Naive B cell (primary cell): ENCODE measurements around the gene WDR90. TPM values are rescaled to one million over a fixed set of nuclear protein-coding genes. Genes with fewer than 3 reads are reported as not detected.

Experiments used
- ATAC-seq, 2 donors: fragments of 150-1000 bp; cut with Tn5 transposase; 2 replicates each; pipeline ENCODE4 v1.10.0; 2021; ENCODE audit warnings: low read depth in 2 of 2, mild to moderate bottlenecking in 2 of 2, moderate library complexity in 2 of 2
- DNase-seq: peaks from one replicate; pipeline ENCODE4 v3.0.0; 2022
- H3K27ac Mint-ChIP-seq, 6 donors: one replicate each; pipeline ENCODE4 v1.8.0; 2020 to 2022; ENCODE audit warnings: mild to moderate bottlenecking in 6 of 6, mixed read lengths in 6 of 6, moderate library complexity in 5 of 6, inconsistent platforms in 2 of 6
- H3K27me3 Mint-ChIP-seq, 3 donors: one replicate each; pipeline ENCODE4 v1.8.0; 2021 to 2022; ENCODE audit warnings: mixed read lengths in 3 of 3, mild to moderate bottlenecking in 1 of 3
- H3K36me3 Mint-ChIP-seq, 2 donors: one replicate each; pipeline ENCODE4 v1.8.0; 2020 to 2022; ENCODE audit warnings: mixed read lengths in 2 of 2, inconsistent platforms in 1 of 2, mild to moderate bottlenecking in 1 of 2
- H3K4me1 Mint-ChIP-seq, 3 donors: one replicate each; pipeline ENCODE4 v1.8.0; 2020 to 2022; ENCODE audit warnings: mixed read lengths in 3 of 3, inconsistent platforms in 1 of 3, mild to moderate bottlenecking in 1 of 3, moderate library complexity in 1 of 3
- H3K4me3 Mint-ChIP-seq, 8 donors: one replicate each; pipeline ENCODE4 v1.8.0; 2020 to 2022; ENCODE audit warnings: mild to moderate bottlenecking in 8 of 8, mixed read lengths in 8 of 8, moderate library complexity in 8 of 8, inconsistent platforms in 2 of 8
- H3K9me3 Mint-ChIP-seq, 7 donors: one replicate each; pipeline ENCODE4 v1.8.0; 2020 to 2022; ENCODE audit warnings: mixed read lengths in 7 of 7, mild to moderate bottlenecking in 5 of 7, inconsistent platforms in 2 of 7, moderate library complexity in 1 of 7
- polyA plus RNA-seq, 6 donors: library from polyadenylated mRNA; unstranded; fragments of 300-500 nt; fragmentation: Illumina TruSeq; gene quantifications; one replicate each; pipeline ENCODE4 v1.2.3, GENCODE V29; 2021; ENCODE audit warnings: low read depth in 6 of 6

The WDR90 gene
- polyA plus RNA-seq, 6 donors from 2014 or later = 0.75 to 2.3 (median 0.90) TPM; not detected in 1

GRCh38 chr16:667113-667779 is 18.1 kb downstream of the WDR90 start:
- Mint-ChIP-seq H3K27ac (peak overlapping the region in 4 of 6 donors; percentile 24 to 95 (median 67)), H3K4me3 (peak overlapping the region; percentile 79 to 92 (median 82)), H3K9me3 (no peaks in the 10 kb centered on the region), H3K27me3 (no peaks in the 10 kb centered on the region), H3K4me1 (peaks cover 6 to 8% (median 7%) of the 10 kb centered on the region in 3 donors), H3K36me3 (no peaks in the 10 kb centered on the region)
- DNase-seq (no peak), ATAC-seq (no peak)

DNA sequence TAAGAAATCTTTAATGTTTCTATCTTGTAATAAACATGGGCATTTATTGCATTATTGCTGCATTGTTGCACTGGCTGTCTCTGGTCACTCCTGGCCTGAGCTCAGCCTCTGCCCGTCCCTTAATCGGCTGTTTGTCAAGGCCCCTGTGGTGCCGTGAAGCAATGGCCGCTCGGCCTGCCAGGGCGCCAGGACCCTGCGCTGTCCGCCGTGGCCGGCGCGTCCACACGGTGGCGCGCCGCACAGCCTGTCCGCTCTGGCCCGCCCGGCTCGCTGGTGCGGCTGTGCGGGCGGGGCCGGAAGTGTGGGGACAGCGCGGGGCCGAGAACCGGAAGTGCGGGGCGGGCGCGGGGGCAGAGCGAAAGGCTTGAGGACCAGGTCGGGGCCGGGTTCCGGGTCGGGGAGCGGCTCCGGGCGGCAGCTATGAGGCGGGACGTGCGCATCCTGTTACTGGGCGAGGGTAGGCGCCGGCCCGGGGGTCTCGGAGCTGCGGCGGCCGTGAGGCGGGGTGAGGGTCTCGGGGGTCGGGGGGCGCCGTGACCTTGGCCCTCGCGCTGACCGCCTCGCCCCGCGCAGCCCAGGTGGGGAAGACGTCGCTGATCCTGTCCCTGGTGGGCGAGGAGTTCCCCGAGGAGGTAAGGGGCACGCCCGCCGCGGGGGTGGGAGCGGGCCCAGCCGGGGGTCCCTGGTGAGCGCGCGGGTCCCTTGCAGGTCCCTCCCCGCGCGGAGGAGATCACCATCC is 18.8 kb downstream of the WDR90 start, which contains the start of gene RHOT2:
Gene RHOT2 (plus strand): TSS at position 353 of the 739 bp plus-strand sequence. CDS start 68 bp downstream, at position 421.
- H3K4me1 Mint-ChIP-seq = peaks cover 6 to 8% (median 7%) of the 10 kb centered on the region in 3 donors
- DNase-seq (peak; percentile 95), ATAC-seq (peak; percentile 96 to 97)
- H3K27me3 Mint-ChIP-seq = no peaks in the 10 kb centered on the region
- H3K9me3 Mint-ChIP-seq = no peaks in the 10 kb centered on the region
- peak within 1 kb of the TSS in 5 of 6 donors; percentile 63 to 95 (median 71) for H3K27ac Mint-ChIP-seq
- H3K4me3 Mint-ChIP-seq = peak within 1 kb of the TSS; percentile 79 to 92 (median 82)
- no peaks in the 10 kb centered on the region for H3K36me3 Mint-ChIP-seq

DNA sequence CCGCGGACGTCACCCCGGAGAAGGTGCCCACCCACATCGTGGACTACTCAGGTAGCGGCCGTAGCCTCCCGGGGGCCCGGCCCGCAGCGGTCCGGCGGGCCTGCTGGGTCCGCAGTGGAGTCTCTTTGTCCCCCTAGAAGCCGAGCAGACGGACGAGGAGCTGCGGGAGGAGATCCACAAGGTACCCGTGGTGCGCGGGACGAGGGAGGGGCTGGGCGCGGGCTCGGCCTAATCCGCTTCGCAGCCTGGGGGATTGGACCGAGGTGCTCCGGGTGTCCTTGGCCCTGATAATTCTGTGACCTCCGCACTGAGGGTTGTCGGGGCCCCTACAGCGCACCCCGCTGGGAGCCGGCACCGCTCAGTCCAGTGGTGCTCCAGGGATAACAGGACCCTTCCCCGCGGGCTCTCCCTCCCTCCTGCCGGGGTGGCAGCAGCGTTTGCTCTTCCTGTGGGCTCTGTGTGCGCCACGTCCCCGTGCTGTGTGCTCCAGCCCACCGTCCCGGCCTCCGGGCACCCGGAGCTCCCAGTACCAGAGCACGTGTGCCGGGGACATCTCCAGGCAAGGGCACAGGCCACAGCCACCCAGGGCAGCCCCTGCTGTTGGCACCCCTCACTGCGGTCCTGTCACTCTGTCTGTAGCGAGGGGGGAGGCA is 19.5 kb downstream of the WDR90 start:
- peak overlapping the region; percentile 51 to 90 (median 76) for H3K4me3 Mint-ChIP-seq
- no peaks in the 10 kb centered on the region for H3K9me3 Mint-ChIP-seq
- no peaks in the 10 kb centered on the region for H3K36me3 Mint-ChIP-seq
- no peaks in the 10 kb centered on the region for H3K27me3 Mint-ChIP-seq
- H3K27ac Mint-ChIP-seq = peak overlapping the region in 3 of 6 donors; percentile 56 to 79 (median 70)
- DNase-seq (no peak), ATAC-seq (peak in 1 of 2 donors; percentile 2)
- peaks cover 6 to 8% (median 7%) of the 10 kb centered on the region in 3 donors for H3K4me1 Mint-ChIP-seq

DNA sequence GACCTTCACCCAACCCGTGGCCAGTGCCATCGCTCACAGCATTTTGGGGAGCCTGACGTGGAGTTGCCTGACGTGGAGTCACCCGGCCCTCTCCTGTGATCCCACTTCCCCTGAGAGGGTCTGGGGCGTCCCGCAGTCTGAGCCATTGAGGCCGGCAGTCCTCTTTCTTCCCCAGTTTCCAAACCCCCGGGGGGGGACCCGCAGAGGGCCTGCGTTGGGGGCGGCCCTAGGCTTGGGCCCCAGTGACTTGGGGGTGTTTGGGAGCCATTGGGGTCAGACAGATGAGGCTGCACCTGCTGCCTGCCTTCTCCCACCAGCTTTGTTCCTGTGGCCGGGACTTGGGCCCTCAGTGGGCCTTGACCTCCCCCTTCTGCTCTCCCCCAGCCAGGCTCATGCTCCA is 20.5 kb downstream of the WDR90 start:
- no peaks in the 10 kb centered on the region for H3K9me3 Mint-ChIP-seq
- H3K27ac Mint-ChIP-seq = peak overlapping the region in 1 of 6 donors; percentile 59
- DNase-seq = no peak
- H3K4me3 Mint-ChIP-seq = peak overlapping the region; percentile 36 to 90 (median 54)
- no peak for ATAC-seq
- H3K27me3 Mint-ChIP-seq = peaks cover 0 to 1% (median 0%) of the 10 kb centered on the region in 3 donors
- H3K36me3 Mint-ChIP-seq = no peaks in the 10 kb centered on the region
- peaks cover 6 to 9% (median 7%) of the 10 kb centered on the region in 3 donors for H3K4me1 Mint-ChIP-seq

GRCh38 chr16:670485-671352 is 21.6 kb downstream of the WDR90 start:
- Mint-ChIP-seq H3K4me3 (peak overlapping the region in 6 of 8 donors; percentile 36 to 72 (median 58)), H3K4me1 (peaks cover 13 to 14% (median 14%) of the 10 kb centered on the region in 3 donors), H3K36me3 (no peaks in the 10 kb centered on the region), H3K9me3 (no peaks in the 10 kb centered on the region), H3K27me3 (peaks cover 0 to 9% (median 8%) of the 10 kb centered on the region in 3 donors), H3K27ac (peak overlapping the region in 1 of 6 donors; percentile 82)
- ATAC-seq (no peak), DNase-seq (no peak)

GRCh38 chr16:671353-672131 is 22.4 kb downstream of the WDR90 start:
- DNase-seq (no peak), ATAC-seq (no peak)
- H3K4me3 Mint-ChIP-seq = peak overlapping the region in 2 of 8 donors; percentile 12 to 67
- H3K27ac Mint-ChIP-seq = no peak overlapping the region
- H3K27me3 Mint-ChIP-seq = peaks cover 0 to 9% (median 8%) of the 10 kb centered on the region in 3 donors
- H3K36me3 Mint-ChIP-seq = no peaks in the 10 kb centered on the region
- peaks cover 13 to 14% (median 14%) of the 10 kb centered on the region in 3 donors for H3K4me1 Mint-ChIP-seq
- no peaks in the 10 kb centered on the region for H3K9me3 Mint-ChIP-seq

DNA sequence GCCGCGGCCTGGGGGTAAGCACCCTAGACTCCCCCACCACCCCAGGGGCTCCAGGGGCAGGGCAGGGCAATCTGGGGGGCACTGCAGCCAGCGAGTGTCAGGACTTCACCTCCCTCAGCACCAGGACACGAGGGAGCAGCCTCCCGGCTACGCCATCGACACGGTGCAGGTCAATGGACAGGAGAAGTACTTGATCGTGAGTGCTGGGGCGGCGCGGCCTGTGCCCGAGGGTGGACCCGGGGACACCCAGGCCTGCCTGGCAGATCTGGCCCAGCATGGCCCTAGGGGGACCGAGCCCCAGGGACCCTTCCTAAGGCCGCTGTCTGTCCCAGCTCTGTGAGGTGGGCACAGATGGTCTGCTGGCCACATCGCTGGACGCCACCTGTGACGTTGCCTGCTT is 23.2 kb downstream of the WDR90 start:
- H3K36me3 Mint-ChIP-seq = no peaks in the 10 kb centered on the region
- DNase-seq = no peak
- H3K9me3 Mint-ChIP-seq = no peaks in the 10 kb centered on the region
- peaks cover 0 to 17% (median 8%) of the 10 kb centered on the region in 3 donors for H3K27me3 Mint-ChIP-seq
- no peak for ATAC-seq
- H3K4me3 Mint-ChIP-seq = no peak overlapping the region
- H3K27ac Mint-ChIP-seq = no peak overlapping the region
- peaks cover 13 to 14% (median 13%) of the 10 kb centered on the region in 3 donors for H3K4me1 Mint-ChIP-seq

DNA sequence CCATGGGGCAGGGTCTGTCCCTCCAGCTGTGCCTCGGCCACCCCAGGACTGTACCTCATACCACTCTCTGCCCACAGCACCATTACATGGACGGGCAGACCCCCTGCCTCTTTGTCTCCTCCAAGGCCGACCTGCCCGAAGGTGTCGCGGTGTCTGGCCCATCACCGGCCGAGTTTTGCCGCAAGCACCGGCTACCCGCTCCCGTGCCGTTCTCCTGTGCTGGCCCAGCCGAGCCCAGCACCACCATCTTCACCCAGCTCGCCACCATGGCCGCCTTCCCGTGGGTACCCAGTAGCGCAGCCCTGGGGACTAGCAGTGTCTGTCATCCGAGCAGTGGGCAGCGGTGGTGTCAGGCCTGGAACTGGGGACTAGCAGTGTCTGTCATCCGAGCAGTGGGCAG is 23.7 kb downstream of the WDR90 start:
- Mint-ChIP-seq H3K27me3 (peaks cover 0 to 18% (median 8%) of the 10 kb centered on the region in 3 donors), H3K9me3 (no peaks in the 10 kb centered on the region), H3K36me3 (no peaks in the 10 kb centered on the region), H3K27ac (no peak overlapping the region), H3K4me1 (peaks cover 9 to 14% (median 9%) of the 10 kb centered on the region in 3 donors), H3K4me3 (peak overlapping the region in 1 of 8 donors; percentile 5)
- ATAC-seq (no peak), DNase-seq (no peak)

GRCh38 chr16:673399-673991 is 24.3 kb downstream of the WDR90 start:
- no peak overlapping the region for H3K27ac Mint-ChIP-seq
- no peak for ATAC-seq

DNA sequence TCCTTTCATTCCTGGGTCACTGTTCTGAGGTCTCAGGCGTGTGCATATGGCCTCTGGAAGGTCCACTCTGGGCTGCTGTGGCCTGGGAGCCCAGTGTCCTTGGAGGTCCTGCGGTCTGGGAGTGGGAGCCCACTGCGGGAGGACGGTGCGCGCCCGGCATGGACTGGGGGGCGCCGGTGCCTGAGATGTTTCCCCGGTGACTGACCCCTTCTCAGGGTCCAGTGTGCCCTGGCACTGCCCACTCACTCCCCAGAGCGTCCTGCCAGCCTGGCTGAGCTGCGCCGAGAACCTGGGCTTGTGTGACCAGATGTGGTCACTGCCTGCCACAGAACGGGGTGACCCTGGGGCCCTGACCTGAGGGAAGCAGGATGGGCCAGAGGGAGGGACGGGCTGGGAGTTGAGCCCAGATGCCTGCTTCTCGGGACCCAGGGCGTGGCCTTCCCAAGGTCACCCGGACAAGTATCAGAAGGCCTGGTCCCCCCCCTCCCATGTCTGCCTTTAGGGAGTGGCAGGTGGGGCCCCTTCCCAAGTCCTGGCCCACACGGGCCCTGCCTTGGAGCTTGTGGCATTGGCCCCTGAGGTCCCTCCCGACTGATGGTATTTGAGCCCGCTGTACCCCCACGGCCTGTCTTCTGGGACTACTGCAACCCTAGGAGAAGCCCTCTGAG is 25.2 kb downstream of the WDR90 start:
- DNase-seq (no peak), ATAC-seq (no peak)
- Mint-ChIP-seq H3K27me3 (peaks cover 0 to 18% (median 8%) of the 10 kb centered on the region in 3 donors), H3K4me3 (no peak overlapping the region), H3K4me1 (peaks cover 7 to 10% (median 8%) of the 10 kb centered on the region in 3 donors), H3K36me3 (no peaks in the 10 kb centered on the region), H3K9me3 (no peaks in the 10 kb centered on the region), H3K27ac (no peak overlapping the region)

More at GRCh38 chr16:673399-673991, 24.3 kb downstream of the WDR90 start:
- H3K27me3 Mint-ChIP-seq = peaks cover 0 to 18% (median 8%) of the 10 kb centered on the region in 3 donors
- no peak for DNase-seq
- H3K4me3 Mint-ChIP-seq = peak overlapping the region in 1 of 8 donors; percentile 39
- H3K36me3 Mint-ChIP-seq = no peaks in the 10 kb centered on the region
- H3K9me3 Mint-ChIP-seq = no peaks in the 10 kb centered on the region
- peaks cover 9 to 14% (median 9%) of the 10 kb centered on the region in 3 donors for H3K4me1 Mint-ChIP-seq
